Trophoblast cell (in vitro differentiated cells and primary cell): ENCODE measurements around the gene ALDH16A1.
"Not testable (repeated sequence)": the region's sequence is repeated elsewhere in the genome, so short reads cannot be mapped to it uniquely, and the experiment has no call there.

Experiments
- DNase-seq, 2 donors: peaks; one replicate each; pipeline ENCODE4 v3.0.0-alpha.2; 2016
- H2AFZ ChIP-seq: 2 replicates; pipeline ENCODE4 v1.6.1; 2013; ENCODE audit warnings: low read length, moderate library complexity, mild to moderate bottlenecking; ENCODE audit not compliant: insufficient read depth, poor library complexity
- H2AK5ac ChIP-seq: 2 replicates; pipeline ENCODE4 v1.6.1; 2013; ENCODE audit warnings: mild to moderate bottlenecking, low read length
- H2BK120ac ChIP-seq: 2 replicates; pipeline ENCODE4 v1.6.1; 2013; ENCODE audit warnings: low read length, mild to moderate bottlenecking, moderate library complexity; ENCODE audit not compliant: insufficient read depth, poor library complexity
- H2BK12ac ChIP-seq: 2 replicates; pipeline ENCODE4 v1.6.1; 2013; ENCODE audit warnings: mild to moderate bottlenecking, low read length, moderate library complexity
- H2BK5ac ChIP-seq: 2 replicates; pipeline ENCODE4 v1.6.1; 2013; ENCODE audit warnings: low read length, low read depth, moderate library complexity, mild to moderate bottlenecking; ENCODE audit not compliant: poor library complexity
- H3K14ac ChIP-seq: 2 replicates; pipeline ENCODE4 v1.6.1; 2013; ENCODE audit warnings: mild to moderate bottlenecking, low read length
- H3K18ac ChIP-seq: 2 replicates; pipeline ENCODE4 v1.6.1; 2013; ENCODE audit warnings: mild to moderate bottlenecking, low read length
- H3K23ac ChIP-seq: 2 replicates; pipeline ENCODE4 v1.6.1; 2013; ENCODE audit warnings: low read length
- H3K27ac ChIP-seq: 2 replicates; pipeline ENCODE4 v1.5.1; 2013; ENCODE audit warnings: low read depth, mild to moderate bottlenecking, inconsistent platforms, low read length, moderate library complexity
- H3K27me3 ChIP-seq: 2 replicates; pipeline ENCODE4 v1.6.1; 2013; ENCODE audit warnings: inconsistent platforms, mild to moderate bottlenecking, low read length, moderate library complexity; ENCODE audit not compliant: insufficient read depth
- H3K36me3 ChIP-seq, 2 experiments: 1 replicate in 1 of 2; 2 replicates in 1 of 2; pipeline ENCODE4 v1.6.1; 2013; ENCODE audit warnings: low read length in 2 of 2, mild to moderate bottlenecking in 2 of 2, moderate library complexity in 1 of 2; ENCODE audit not compliant: insufficient read depth in 2 of 2, control insufficient read depth in 1 of 2
- H3K4ac ChIP-seq: 2 replicates; pipeline ENCODE4 v1.6.1; 2013; ENCODE audit warnings: low read depth, mild to moderate bottlenecking, low read length, moderate library complexity
- H3K4me1 ChIP-seq, 2 experiments: 1 replicate in 1 of 2; 2 replicates in 1 of 2; pipeline ENCODE4 v1.6.1; 2013; ENCODE audit warnings: low read length in 2 of 2, mild to moderate bottlenecking in 2 of 2, moderate library complexity in 1 of 2; ENCODE audit not compliant: insufficient read depth in 2 of 2, control insufficient read depth in 1 of 2
- H3K4me2 ChIP-seq: 2 replicates; pipeline ENCODE4 v1.6.1; 2013; ENCODE audit warnings: inconsistent platforms, mild to moderate bottlenecking, low read length, moderate library complexity
- H3K4me3 ChIP-seq: 2 replicates; pipeline ENCODE4 v1.5.1; 2013; ENCODE audit warnings: mild to moderate bottlenecking, low read depth, low read length, inconsistent platforms
- H3K79me1 ChIP-seq: one replicate; pipeline ENCODE4 v1.6.1; 2013; ENCODE audit warnings: low read length
- H3K79me2 ChIP-seq: 2 replicates; pipeline ENCODE4 v1.6.1; 2013; ENCODE audit warnings: low read length, mild to moderate bottlenecking; ENCODE audit not compliant: control insufficient read depth, insufficient read depth, poor library complexity
- H3K9ac ChIP-seq: 2 replicates; pipeline ENCODE4 v1.6.1; 2013; ENCODE audit warnings: mild to moderate bottlenecking, low read length
- H3K9me3 ChIP-seq: 2 replicates; pipeline ENCODE4 v1.6.1; 2013; ENCODE audit warnings: low read depth, mild to moderate bottlenecking, control low read depth, inconsistent platforms, low read length; ENCODE audit not compliant: insufficient read depth
- H4K12ac ChIP-seq: 2 replicates; pipeline ENCODE4 v1.6.1; 2013; ENCODE audit warnings: low read depth, mild to moderate bottlenecking, low read length, moderate library complexity
- H4K8ac ChIP-seq: 2 replicates; pipeline ENCODE4 v1.6.1; 2013; ENCODE audit warnings: low read depth, mild to moderate bottlenecking, low read length, moderate library complexity
- H4K91ac ChIP-seq: one replicate; pipeline ENCODE4 v1.6.1; 2013; ENCODE audit warnings: low read depth, mild to moderate bottlenecking, low read length, moderate library complexity
- WGBS: extraction: QIAGEN DNeasy Blood & Tissue Kit; methylation state at CpG from one replicate; pipeline ENCODE4 v1.1.7; 2013; ENCODE audit warnings: missing lambda C conversion rate; ENCODE audit not compliant: insufficient read length, insufficient coverage; ENCODE audit errors: extremely low coverage; 5-methylcytosine and 5-hydroxymethylcytosine counted together

The ALDH16A1 gene

DNA sequence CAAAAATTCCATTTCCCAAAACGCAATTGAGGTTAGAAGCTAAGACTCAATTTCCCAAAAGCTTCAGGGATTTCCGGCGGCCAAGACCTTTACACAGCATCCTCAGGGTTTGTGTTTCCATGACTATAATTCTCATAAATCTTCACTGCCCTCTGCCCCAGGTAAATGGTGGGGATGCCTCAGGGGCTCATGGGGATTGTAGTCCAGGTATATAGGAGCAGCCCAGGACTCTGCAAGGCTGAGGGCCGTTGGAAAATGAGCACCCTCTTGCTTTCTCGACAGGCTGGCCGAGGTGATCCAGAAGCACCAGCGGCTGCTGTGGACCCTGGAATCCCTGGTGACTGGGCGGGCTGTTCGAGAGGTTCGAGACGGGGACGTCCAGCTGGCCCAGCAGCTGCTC lies 6.4 kb downstream of the ALDH16A1 start:
- peaks cover 13 to 20% of the 10 kb centered on the region in 2 experiments for H3K36me3 ChIP-seq
- no peak overlapping the region for H3K14ac ChIP-seq
- no peak overlapping the region for H4K8ac ChIP-seq
- H2BK120ac ChIP-seq = no peak overlapping the region
- no peaks in the 10 kb centered on the region for H3K9me3 ChIP-seq
- H3K4ac ChIP-seq = no peak overlapping the region
- no peak overlapping the region for H4K91ac ChIP-seq
- WGBS = no CpG with 5 or more reads among the region's 12 CpGs
- no peak overlapping the region for H3K23ac ChIP-seq
- H3K9ac ChIP-seq = no peak overlapping the region
- no peak overlapping the region for H2AFZ ChIP-seq
- H3K4me2 ChIP-seq = no peak overlapping the region
- H3K79me2 ChIP-seq = no peaks in the 10 kb centered on the region
- DNase-seq = no peak
- H3K4me1 ChIP-seq = peaks cover 0 to 7% of the 10 kb centered on the region in 2 experiments
- H2AK5ac ChIP-seq = no peak overlapping the region
- no peaks in the 10 kb centered on the region for H3K27me3 ChIP-seq
- no peaks in the 10 kb centered on the region for H3K79me1 ChIP-seq
- H2BK5ac ChIP-seq = no peak overlapping the region
- H4K12ac ChIP-seq = no peak overlapping the region
- no peak overlapping the region for H2BK12ac ChIP-seq
- no peak overlapping the region for H3K4me3 ChIP-seq
- no peak overlapping the region for H3K27ac ChIP-seq
- H3K18ac ChIP-seq = no peak overlapping the region

DNA sequence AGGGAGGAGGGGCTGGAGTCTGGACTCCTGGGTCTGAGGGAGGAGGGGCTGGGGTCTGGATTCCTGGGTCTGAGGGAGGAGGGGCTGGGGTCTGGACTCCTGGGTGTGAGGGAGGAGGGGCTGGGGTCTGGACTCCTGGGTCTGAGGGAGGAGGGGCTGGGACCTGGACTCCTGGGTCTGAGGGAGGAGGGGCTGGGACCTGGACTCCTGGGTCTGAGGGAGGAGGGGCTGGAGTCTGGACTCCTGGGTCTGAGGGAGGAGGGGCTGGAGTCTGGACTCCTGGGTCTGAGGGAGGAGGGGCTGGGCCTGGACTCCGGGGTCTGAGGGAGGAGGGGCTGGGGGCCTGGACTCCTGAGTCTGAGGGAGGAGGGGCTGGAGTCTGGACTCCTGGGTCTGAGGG lies 8.1 kb downstream of the ALDH16A1 start:
- H3K9ac ChIP-seq, H3K4me2 ChIP-seq, H2BK12ac ChIP-seq, H3K18ac ChIP-seq, H2AK5ac ChIP-seq, H4K91ac ChIP-seq, H3K27me3 ChIP-seq, DNase-seq, H3K23ac ChIP-seq, H4K8ac ChIP-seq, H2BK5ac ChIP-seq, H2BK120ac ChIP-seq, H3K79me1 ChIP-seq, H3K9me3 ChIP-seq, H3K79me2 ChIP-seq, H4K12ac ChIP-seq, H3K27ac ChIP-seq, H3K4ac ChIP-seq, H3K14ac ChIP-seq, H3K4me3 ChIP-seq, H3K4me1 ChIP-seq, H2AFZ ChIP-seq: not testable (repeated sequence)
- WGBS = no CpG with 5 or more reads among the region's 1 CpG
- H3K36me3 ChIP-seq = peaks cover 26 to 38% of the 10 kb centered on the region in 2 experiments

DNA sequence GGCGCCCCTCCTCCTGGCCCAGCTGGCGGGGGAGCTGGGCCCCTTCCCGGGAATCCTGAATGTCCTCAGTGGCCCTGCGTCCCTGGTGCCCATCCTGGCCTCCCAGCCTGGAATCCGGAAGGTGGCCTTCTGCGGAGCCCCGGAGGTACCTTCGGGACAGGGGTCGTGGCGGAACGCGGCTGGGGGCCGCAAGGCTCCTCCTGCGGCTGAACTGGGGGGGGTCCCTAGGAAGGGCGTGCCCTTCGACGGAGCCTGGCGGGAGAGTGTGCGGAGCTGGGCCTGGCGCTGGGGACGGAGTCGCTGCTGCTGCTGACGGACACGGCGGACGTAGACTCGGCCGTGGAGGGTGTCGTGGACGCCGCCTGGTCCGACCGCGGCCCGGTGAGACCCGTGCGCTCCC lies 8.6 kb downstream of the ALDH16A1 start:
- Histone ChIP-seq H3K4ac (no peak overlapping the region), H3K79me1 (no peaks in the 10 kb centered on the region), H3K9ac (no peak overlapping the region), H3K23ac (no peak overlapping the region), H2BK5ac (no peak overlapping the region), H2AK5ac (no peak overlapping the region), H4K8ac (no peak overlapping the region), H3K36me3 (peaks cover 29 to 43% of the 10 kb centered on the region in 2 experiments), H3K18ac (no peak overlapping the region), H3K27me3 (no peaks in the 10 kb centered on the region), H3K14ac (no peak overlapping the region), H2AFZ (no peak overlapping the region), H2BK12ac (no peak overlapping the region), H3K9me3 (no peaks in the 10 kb centered on the region), H4K12ac (no peak overlapping the region), H3K27ac (no peak overlapping the region), H2BK120ac (no peak overlapping the region), H4K91ac (no peak overlapping the region), H3K4me1 (peaks cover 0 to 7% of the 10 kb centered on the region in 2 experiments), H3K4me2 (no peak overlapping the region), H3K4me3 (no peak overlapping the region), H3K79me2 (no peaks in the 10 kb centered on the region)
- DNase-seq = no peak
- no CpG with 5 or more reads among the region's 37 CpGs for WGBS

DNA sequence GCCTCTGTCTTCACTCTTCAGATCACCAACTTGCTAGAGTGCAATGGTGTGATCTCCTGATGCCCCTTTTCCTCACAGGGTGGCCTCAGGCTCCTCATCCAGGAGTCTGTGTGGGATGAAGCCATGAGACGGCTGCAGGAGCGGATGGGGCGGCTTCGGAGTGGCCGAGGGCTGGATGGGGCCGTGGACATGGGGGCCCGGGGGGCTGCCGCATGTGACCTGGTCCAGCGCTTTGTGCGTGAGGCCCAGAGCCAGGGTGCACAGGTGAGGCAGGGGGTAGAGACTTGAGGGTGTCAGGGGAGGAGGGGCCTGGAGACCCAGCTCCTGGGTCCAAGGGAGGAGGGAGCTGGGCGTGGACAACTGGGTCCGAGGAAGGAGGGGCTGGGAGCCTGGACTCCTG lies 9.5 kb downstream of the ALDH16A1 start:
- H4K8ac ChIP-seq = no peak overlapping the region
- H3K79me2 ChIP-seq = no peaks in the 10 kb centered on the region
- no CpG with 5 or more reads among the region's 12 CpGs for WGBS

More for the DNA sequence above, 9.5 kb downstream of the ALDH16A1 start:
- H2BK5ac ChIP-seq = no peak overlapping the region
- H3K4ac ChIP-seq = no peak overlapping the region
- H3K36me3 ChIP-seq = peaks cover 29 to 48% of the 10 kb centered on the region in 2 experiments
- no peak overlapping the region for H3K4me3 ChIP-seq
- DNase-seq = no peak
- no peak overlapping the region for H3K18ac ChIP-seq
- H2BK12ac ChIP-seq = no peak overlapping the region
- H3K4me1 ChIP-seq = peaks cover 0 to 7% of the 10 kb centered on the region in 2 experiments
- H3K14ac ChIP-seq = no peak overlapping the region
- no peak overlapping the region for H3K9ac ChIP-seq
- H3K79me1 ChIP-seq = no peaks in the 10 kb centered on the region
- no peaks in the 10 kb centered on the region for H3K27me3 ChIP-seq
- no peak overlapping the region for H2BK120ac ChIP-seq
- no peak overlapping the region for H3K23ac ChIP-seq
- H4K91ac ChIP-seq = no peak overlapping the region
- H3K9me3 ChIP-seq = no peaks in the 10 kb centered on the region
- no peak overlapping the region for H4K12ac ChIP-seq
- no peak overlapping the region for H3K27ac ChIP-seq
- H3K4me2 ChIP-seq = no peak overlapping the region
- no peak overlapping the region for H2AK5ac ChIP-seq
- H2AFZ ChIP-seq = no peak overlapping the region
